Hepatic stellate cell (primary cell): ENCODE results near the gene SRSF3.
"Not testable (repeated sequence)": the region's sequence is repeated elsewhere in the genome, so short reads cannot be mapped to it uniquely, and the experiment has no call there.

Source experiments
- DNase-seq: peaks from one replicate; pipeline ENCODE4 v3.0.0; 2011; ENCODE audit warnings: low spot score

Gene SRSF3

GRCh38 chr6:36594029-36594815 lies at the start of gene SRSF3:
TSS of gene SRSF3 (plus strand) at chr6:36594362. CDS start at chr6:36596763, 2,401 bp downstream.
- DNase-seq: peak; percentile 96

DNA sequence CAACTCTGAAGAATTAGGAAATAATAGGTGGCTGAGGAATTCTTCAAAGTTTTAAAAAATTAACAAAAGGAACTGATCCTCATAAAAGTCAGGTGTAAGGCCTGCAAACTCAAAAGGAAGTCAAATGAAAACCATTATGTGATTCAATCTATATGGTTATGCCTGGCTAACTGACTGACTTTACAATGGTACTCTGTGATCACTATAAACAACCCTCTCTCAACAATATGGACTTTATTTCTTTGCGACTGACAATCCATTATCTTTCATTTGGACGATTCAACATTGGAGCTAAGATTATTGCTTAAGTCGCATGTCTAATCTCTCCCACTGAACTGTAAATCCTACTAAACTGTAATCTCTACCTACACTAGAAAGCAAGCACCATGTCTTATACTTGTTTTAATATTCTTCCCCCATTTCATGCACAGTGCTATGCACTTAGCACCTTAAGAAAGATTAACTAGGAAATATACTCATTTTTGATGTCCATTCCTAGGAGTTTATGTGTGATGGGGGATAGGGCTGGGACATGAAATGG lies 48.3 kb upstream of the SRSF3 start:
- no peak for DNase-seq

DNA sequence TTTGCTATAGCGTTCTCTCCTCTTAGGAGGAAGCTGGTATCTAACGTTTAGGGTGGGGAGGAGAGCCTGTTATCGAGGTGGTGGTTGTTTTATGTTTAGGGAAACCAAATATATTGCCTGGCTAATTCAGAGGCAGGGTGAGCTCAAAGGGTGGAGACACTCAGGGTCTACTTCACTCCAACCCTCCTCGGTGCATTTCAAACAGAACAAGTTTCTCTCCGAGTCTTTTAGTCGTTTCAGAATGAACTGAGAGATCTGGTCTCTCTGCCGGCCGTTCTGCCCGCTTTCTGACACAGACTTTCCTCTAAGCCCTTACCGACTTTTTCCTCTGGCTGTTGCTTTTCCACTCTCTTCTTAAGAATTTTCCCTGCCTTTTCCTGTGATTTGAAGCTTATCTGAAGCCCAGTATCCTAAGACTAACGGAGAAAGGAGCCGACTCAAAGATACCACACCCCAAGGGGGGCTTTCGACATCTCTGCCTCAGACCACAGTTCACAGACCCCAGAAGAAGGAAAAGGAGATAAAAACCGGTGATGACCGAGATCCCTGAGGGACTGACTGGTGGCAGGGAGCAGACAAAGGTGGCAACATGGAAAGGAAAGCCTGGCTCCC lies 47.7 kb upstream of the SRSF3 start:
- peak; percentile 41 for DNase-seq

- DNase-seq: peak; percentile 97
These were observed 47.1 kb upstream of the SRSF3 start, which contains the start of gene STK38 for GRCh38 chr6:36546920-36547645. TSS of gene STK38 (minus strand) at chr6:36547479. CDS start at chr6:36540202, 7,277 bp downstream.

GRCh38 chr6:36547646-36548400 lies 46.3 kb upstream of the SRSF3 start:
- DNase-seq: no peak

DNA sequence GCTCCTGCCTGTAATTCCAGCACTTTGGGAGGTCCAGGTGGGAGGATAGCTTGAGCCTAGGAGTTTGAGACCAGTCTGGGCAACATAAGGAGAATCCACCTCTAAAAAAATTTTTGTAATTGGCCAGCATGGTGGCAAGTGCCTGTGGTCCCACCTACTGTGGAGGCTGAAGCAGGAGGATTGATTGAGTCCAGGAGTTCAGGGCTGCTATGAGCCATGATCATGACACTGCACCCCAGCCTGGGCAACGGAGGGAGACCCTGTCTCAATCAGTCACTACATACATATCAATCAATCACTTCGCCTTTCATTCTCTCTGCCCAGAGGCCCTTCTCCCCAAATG lies 45.8 kb upstream of the SRSF3 start:
- no peak for DNase-seq

DNA sequence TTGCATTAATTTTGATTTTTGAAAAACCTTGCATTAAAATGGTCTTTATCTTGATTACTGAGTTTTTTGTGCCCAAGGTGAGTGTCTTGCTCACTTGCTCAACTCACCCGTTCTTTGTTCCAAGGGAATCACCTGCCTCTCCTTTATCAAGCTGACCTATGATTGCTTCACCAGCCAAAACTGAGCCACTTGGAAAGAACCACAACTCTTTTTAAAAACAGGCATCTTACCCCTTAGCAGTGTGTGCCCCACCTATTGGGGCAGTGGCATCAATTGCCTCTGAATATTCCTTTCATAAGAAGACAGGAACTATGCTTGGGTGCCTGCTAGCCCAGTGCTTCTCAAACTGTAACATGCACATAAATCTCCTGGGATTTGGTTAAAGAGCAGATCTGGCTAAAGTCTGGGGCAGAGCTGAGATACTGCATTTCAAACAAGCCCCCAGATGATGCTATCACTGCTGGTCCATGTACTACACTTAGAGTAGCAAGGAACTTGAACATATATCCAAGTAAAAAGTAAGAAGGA lies 43.6 kb upstream of the SRSF3 start:
- no peak for DNase-seq

GRCh38 chr6:36555750-36556252 lies 38.4 kb upstream of the SRSF3 start:
- no peak for DNase-seq

DNA sequence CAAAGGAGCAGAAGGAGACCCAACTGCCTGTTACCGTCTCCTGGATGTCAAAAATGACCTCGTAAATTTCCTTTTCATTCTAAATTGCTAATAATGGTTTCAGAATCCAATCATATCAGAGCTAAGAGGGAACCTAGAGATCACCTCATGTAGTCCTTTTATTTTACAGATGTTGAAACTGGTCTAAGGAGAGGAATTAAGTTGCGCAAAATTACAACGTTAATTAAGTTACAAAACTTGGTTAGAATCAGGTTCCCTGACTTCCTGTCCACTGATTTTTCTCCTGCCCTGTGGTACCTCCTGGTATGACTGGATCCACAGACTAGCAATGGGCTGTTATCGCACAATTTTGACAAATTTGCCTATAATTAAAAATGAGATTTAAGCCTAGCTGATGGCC lies 37.9 kb upstream of the SRSF3 start:
- no peak for DNase-seq

DNA sequence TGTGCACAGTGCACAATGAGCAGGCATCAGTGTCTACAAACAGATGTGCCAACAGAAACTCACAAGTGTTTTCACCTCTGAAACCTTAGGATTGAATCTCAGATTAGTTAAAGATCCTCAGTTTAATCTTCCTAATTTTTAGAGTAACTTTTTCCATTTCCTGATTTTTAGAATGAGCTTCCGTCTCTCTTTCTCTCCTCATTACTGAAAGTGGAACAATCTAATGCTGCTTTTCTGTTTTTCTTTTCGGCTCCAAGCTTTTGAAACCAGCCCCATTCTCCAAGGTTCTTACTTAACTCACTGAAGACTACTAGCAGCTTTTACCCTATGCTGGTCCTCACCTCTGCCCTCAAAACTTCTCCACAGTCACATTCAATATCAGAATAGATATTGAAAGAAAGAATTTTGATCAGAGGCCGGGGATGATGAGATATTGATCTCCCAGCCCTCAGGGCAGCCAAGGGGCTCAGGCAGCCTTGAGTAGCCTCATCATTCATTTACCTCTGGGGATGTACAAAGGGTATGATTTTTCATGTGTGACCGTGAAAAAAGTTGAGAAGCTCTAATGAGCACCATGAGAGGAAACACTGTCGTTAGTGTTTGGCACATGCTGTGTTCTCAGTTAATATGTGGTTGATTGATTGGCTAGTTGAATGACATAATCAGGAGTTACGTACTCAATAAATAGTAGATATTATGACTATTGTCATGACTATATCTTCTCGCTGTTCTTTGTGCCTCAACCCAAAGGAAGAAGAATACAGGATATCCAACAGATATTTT lies 35.0 kb upstream of the SRSF3 start:
- no peak for DNase-seq

DNA sequence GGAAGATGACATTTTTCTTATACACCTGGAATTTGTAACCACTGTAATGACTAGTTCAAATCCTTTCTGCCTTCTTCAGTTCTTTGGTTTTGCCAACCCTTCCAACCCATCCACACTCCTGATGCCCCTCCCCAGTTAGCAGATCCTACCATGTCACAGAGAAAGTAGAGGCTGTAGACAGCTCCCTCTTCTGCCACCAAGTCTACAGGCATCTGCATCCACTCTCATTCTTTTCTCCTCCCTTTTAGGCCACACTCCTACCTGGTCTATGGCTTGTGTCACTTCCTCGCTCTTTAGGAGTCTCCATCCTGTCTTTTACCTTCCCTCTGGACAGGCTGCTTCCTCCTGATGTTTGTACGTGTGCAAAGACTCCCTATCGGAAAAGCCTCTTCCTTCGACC lies 33.3 kb upstream of the SRSF3 start:
- DNase-seq: no peak

- no peak for DNase-seq
These were observed 30.8 kb upstream of the SRSF3 start for GRCh38 chr6:36563237-36563927.

GRCh38 chr6:36563928-36564284 lies 30.3 kb upstream of the SRSF3 start:
- no peak for DNase-seq

GRCh38 chr6:36566418-36566905 lies 27.7 kb upstream of the SRSF3 start:
- DNase-seq: no peak

DNA sequence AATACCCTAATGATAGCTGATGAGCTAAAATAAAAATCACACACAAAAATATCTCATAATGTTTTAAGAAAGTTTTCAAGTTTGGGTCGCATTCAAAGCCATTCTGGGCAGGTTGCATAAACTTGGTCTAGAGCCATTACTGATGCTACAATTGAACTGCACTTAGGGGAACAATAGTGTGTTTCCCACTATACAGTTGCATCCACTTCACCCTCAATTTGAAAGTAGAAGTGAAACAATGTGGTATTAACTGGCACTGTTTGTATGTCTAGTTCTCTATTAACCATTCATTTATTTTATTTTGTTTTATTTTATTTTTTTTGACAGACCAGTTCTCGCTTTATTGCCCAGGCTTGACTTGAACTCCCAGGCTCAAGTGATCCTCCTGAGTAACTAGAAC lies 23.9 kb upstream of the SRSF3 start:
- no peak for DNase-seq

DNA sequence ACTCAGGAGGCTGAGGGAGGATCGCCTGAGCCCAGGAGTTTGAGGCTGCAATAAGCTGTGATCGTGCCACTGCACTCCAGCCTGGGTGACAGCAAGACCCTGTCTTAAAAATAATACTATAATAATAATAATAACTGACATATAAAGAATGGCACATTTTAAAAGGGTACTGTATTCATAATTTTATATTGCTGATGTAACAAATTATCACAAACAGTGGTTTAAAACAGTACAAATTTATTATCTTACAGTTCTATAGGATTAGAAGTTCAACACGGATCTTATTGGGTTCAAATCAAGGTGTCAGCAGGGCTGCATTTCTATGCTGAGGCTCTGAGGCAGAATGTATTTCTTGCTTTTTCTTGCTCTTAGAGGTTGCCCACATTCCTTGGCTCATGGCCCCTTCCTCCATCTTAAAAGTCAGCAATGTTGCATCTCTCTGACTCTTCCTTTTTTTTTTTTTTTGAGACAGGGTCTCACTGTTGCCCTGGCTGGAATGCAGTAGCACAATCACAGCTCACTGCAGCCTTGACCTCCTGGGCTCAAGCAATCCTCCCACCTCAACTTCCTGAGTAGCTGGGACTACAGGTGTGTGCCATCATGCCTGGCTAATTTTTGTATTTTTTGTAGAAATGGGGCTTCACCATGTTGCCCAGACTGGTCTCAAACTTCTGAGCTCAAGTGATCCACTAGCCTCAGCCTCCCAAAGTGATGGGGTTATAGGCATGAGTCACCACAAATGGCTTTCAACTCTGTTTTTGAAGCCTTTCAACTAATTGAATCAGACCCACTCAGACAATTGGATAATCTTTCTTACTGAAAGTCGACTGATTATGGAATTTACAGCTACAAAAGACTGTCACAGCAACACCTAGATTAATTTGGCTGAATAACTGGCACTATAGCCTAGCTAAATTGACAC lies 22.8 kb upstream of the SRSF3 start:
- DNase-seq: no peak

DNA sequence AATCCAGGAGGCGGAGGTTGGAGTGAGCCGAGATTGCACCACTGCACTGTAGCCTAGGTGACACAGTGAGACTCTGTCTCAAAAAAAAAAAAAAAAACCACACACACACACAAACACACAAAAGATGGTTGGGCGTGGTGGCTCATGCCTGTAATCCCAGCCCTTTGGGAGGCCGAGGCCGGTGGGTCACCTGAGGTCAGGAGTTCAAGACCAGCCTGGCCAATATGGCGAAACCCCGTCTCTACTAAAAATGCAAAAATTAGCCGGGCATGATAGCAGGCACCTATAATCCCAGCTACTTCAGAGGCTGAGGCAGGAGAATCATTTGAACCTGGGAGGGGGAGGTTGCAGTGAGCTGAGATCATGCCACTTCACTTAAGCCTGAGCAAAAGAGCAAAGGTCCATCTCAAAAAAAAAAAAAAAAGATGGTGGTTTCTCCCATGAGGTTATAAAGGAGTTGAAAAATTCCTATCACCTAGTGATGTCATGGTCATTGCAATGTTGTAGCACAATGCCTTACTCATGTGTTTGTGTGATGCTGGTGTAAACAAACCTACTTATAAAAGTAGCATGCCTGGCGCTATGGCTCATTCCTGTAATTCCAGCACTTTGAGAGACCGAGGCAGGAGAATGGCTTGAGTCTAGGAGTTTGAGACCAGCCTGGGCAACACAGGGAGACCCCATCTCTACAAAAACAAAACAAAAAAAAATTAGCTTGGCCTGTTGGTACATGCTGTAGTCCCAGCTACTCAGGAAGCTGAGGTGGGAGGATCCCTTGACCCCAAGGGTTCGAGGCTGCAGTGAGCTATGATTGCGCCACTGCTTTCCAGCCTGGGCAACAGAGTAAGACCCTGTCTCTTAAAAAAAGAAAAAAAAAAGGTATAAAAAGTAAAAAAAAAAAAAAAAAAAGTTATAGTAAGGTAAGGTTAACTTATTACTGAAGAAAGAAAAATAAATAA lies 21.5 kb upstream of the SRSF3 start:
- not testable (repeated sequence) for DNase-seq

- no peak for DNase-seq
These were observed 19.5 kb upstream of the SRSF3 start for GRCh38 chr6:36574679-36575078.
